HG03575 (cell line): ENCODE results near the gene RYR2.

Experiments
- ATAC-seq: cut with Tn5 transposase; IDR thresholded peaks from one replicate; pipeline ENCODE4 v1.9.1; 2021; ENCODE audit not compliant: unreplicated experiment, insufficient number of reproducible peaks, low FRiP score; ENCODE audit errors: extremely low read depth

RYR2 gene

DNA sequence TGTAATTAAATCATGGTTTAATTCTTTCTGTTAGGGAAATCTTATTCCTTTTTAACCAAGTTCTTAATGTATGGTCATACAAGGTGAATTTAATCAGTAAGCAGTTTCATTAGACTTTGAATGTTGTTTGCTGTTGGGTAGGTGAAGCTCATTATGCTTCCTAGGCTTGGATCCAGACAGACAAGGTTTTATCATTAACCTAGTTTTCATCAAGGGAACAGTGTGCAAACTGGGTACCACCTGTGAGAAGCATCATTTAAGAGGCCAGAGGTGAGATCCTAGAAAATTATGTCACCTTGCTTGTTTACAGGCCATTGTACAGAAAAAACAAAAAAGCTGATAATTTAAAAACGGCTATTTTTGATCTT is 130.1 kb downstream of the RYR2 start:
- ATAC-seq = no peak

GRCh38 chr1:237179503-237179902 is 137.5 kb downstream of the RYR2 start:
- ATAC-seq = no peak

DNA sequence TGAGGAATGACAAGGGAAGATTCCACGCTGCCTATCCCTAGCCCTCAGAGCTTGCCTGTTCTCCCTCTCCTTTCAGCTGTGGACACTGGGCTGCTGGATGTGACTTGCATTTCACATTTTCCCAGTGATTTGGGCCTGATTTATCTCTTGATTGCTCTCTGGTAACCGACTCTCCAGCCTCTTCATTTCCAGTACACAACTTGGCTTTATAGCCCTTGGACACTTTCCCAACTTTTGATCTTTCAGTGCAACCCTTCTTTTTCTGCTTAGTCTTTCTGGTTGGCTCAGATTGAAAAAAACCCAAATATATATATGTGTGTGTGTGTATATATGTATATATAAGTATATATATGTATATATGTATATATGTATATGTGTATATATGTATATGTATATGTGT is 138.3 kb downstream of the RYR2 start:
- ATAC-seq = no peak

GRCh38 chr1:237181743-237182317 is 139.8 kb downstream of the RYR2 start:
- ATAC-seq = no peak

GRCh38 chr1:237183963-237184540 is 142.1 kb downstream of the RYR2 start:
- ATAC-seq = no peak

GRCh38 chr1:237186675-237187074 is 144.7 kb downstream of the RYR2 start:
- no peak for ATAC-seq

GRCh38 chr1:237187842-237188241 is 145.9 kb downstream of the RYR2 start:
- ATAC-seq = no peak

DNA sequence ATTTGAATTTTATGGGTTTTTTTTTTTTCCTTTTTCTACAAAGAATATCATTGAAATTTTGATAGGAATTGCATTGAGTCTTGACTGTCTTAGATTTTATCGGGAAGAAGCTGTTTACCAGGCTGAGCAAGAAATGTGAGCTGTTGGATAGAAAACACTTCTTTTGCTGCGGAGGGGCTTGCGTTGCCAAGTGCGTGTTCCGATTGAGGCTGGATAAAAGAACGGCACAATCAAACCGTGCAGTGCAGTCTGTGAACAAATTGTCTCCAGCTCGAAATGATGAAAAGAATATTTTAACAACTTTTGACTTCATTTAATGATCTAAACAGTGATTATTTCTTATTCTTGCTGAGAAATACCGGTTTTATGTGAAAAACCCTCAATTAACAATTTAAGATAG is 149.4 kb downstream of the RYR2 start:
- no peak for ATAC-seq

DNA sequence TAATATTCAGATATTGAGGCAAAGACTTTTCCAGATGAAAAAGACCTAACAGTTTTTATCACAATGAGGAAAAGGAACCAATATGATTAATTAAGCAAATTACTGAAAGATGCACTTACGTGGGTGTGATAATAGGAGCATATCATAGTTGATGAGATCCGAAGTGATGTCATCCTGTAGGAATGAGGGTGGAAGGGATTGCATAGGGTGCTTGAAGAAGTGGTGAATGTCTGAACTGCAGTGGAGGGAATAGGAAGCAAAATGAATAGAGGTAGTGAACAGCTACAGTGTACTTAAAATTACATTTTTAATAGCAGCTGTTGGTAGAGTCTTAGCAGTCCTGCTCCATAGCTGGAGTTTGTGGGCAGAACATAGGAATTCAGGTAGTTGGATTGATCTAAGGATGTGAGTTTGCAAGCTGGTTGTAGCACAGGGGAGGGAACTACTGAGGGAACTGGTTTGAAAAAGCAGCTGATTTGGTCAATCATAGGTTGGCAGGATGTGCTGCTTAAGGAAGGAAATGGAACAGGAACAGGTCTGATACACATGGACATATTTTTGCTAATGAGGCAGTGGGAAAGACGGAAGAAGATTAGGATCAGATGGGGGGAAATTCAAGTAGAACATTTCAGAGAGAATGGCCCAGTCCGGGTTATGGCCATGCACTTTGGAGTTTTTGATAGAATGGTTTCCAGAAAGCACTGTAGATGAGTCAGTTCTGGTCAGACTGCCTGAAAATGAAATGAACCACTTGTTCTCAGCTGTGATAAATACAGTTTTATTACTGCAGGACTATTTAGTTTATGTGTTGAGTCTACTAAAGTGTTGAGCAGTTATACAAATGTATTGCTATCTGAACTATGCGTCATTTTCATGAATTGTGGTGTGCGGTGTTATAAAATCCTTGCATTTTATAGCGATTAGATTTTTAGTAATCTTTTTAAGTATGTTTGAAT is 155.8 kb downstream of the RYR2 start:
- no peak for ATAC-seq

DNA sequence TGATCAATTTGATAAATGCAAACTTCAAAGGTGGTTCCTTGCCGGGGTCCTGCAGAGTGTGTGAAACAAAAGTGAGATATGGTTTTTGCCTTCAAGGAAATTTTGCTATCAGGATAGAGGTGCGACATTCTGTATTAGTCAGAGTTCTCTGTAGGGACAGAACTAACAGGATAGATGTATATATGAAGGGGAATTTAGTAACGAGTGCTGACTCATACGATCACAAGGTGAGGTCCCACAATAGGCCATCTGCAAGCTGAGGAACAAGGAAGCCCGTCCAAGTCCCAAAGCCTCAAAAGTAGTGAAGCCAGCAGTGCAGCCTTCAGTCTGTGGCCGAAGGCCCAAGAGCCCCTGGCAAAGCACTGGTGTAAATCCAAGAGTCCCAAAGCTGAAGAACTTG is 157.0 kb downstream of the RYR2 start:
- ATAC-seq = no peak

DNA sequence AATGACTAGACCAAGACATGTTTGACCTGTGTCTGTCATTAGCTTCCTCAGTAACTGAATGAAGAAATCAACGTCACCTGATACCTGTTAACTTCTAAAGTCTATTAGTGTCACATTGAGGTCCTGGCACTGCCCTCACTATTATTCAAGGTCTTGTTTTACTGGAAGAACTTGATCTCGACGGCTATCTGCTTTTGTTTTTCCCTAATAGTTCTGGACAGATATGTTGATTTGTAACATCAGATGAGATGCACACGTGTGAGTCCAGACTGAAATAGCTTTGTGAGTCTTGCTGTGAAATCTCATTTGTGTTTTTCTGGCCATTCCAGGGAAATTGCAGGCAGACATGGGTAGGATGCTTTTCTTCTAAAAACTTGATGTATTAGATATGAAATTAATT is 159.2 kb downstream of the RYR2 start:
- ATAC-seq = no peak

DNA sequence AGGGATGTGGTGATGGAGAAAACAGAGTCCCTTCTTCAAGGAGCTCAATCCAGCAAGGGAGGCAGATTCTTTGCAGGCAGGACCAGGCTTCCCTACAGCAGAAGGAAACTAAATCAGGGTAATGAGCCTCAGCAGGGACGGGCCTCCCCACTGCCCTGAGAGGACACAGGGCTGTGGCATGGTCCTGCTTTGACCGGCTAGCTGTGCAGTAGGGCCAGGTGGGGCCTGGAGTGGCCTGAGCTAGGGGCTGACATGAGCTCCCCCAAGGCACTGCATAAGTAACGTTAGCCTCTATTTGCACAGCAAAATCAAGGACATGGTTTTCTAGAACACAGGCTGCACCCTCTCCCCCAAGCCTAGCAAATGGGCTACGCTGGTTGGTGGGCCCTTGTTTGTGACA is 162.9 kb downstream of the RYR2 start:
- ATAC-seq = no peak

DNA sequence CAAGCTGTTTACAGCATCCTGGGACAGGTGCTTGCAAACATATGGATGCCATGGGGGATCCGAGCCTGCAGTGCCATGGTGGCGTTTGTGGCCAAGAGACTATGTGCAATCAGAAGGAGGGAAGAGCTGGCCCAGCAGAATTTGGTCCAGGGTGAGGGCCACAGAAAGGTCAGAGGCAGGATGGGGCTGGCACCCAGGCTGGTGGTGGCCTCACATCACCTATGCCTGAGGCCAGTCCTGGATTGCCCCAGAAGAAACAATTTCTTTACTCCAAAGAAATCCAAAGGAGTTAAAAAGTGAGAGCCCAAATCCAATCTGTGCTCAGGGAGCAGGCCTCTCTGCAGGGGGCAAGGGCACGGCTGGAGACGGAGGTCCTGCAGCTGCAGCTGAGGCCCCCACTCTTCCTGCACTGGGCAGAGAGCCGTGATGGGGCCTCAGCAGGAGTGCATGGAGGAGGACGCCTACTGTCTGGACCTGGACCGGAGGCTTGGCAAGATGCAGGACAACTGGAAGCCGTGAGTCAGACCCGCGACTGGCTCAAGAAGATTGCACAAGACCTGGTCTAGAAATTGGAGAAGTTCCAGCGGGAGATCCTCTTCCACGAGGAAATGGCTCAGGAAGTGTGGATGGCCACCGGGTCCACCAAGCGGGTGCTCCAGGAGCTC is 163.5 kb downstream of the RYR2 start:
- ATAC-seq = no peak

DNA sequence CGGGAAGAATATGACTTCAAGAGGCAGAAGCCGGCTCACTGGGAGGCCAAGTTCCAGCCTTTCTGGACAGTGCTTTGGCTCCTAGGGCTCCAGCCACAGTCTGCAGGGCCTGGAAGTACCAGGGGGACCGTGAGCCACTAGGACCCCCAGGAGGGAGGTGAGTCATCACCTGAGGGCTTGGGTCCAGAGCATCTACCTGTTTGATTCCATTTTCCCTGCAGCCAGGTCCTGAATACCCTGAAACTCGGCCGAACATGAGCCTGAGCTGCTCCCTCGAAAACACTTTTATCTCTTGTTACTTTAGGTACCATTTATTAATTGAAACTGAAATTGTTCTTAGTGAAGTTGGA is 164.1 kb downstream of the RYR2 start:
- ATAC-seq = no peak

- no peak for ATAC-seq
These were observed 169.0 kb downstream of the RYR2 start for GRCh38 chr1:237211031-237211430.

- no peak for ATAC-seq
These were observed 169.6 kb downstream of the RYR2 start for GRCh38 chr1:237211540-237211939.

DNA sequence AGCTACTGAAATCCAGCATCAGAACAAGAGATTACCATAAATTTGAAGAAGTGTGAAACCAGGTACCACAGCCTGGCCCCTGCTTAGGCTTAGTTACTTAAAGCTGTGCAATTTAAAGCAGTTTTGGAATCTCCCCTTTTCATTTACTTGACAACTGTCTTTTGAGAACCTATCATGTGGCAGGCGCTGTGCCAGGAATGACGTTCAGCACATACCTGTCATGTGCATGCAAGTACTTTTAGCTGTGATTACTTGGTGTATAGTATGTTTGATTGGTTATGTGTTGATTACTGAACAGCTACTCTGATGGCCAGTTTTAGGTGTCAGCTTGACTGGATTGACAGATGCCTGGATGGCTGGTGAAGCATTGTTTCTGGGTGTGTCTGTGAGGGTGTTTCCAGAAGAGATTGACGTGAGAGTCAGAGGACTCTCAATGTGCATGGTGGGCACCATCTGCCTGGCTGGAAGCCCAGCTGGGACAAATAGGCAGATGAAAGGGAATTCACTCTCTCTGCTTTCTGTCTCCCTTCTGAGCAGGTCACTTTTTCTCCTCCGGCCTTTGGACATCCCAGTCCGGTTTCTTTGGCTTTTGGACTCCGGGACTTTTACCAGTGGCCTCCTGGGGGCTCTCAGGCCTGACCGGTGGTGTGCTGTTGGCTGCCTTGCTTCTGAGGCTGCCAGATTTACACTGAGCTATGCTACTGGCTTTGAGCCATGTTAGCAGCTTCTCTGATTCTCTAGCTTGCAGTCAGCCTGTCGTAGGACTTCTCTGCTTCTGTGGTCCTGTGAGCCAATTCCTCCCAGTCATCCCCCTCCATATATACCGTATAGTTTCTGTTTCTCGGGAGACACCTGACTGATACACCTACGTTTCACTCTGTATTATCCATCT is 178.0 kb downstream of the RYR2 start:
- no peak for ATAC-seq

- ATAC-seq = no peak
These were observed 181.4 kb downstream of the RYR2 start for GRCh38 chr1:237223419-237223818.
